B cell (primary cell): ENCODE results near the gene PRRC1. TPM values are rescaled to one million over a fixed set of nuclear protein-coding genes. Genes with fewer than 3 reads are reported as not detected.

Experiments used
- ATAC-seq: fragments of 200-7000 bp; cut with Tn5 transposase; one replicate; pipeline ENCODE4 v1.10.0; 2021; ENCODE audit warnings: low read depth, mild to moderate bottlenecking, moderate number of reproducible peaks, moderate library complexity
- CTCF ChIA-PET: fragments of 350-600 bp; sonication (Branson Sonifier 250); formaldehyde crosslinking; loops from one replicate; lab custom pipeline; 2021; ENCODE audit warnings: antibody characterized with exemption, inconsistent platforms; lab: Charles Lee
- POLR2A ChIA-PET: fragments of 350-600 bp; sonication (Branson Sonifier 250); formaldehyde crosslinking; loops from one replicate; lab custom pipeline; 2021; ENCODE audit warnings: antibody characterized with exemption; lab: Charles Lee
- DNase-seq: peaks from one replicate; pipeline ENCODE4 v3.0.0; 2013
- H2AFZ ChIP-seq: 2 replicates; pipeline ENCODE4 v1.6.1; 2012; ENCODE audit warnings: mild to moderate bottlenecking, low read depth, low read length; ENCODE audit not compliant: insufficient read depth, poor library complexity, severe bottlenecking
- H3K27ac ChIP-seq, 2 donors: 1 replicate in 1 of 2; 2 replicates in 1 of 2; pipeline ENCODE4 v1.5.1; 2012 to 2013; ENCODE audit warnings: low read length in 2 of 2, mild to moderate bottlenecking in 2 of 2, moderate library complexity in 1 of 2
- H3K27me3 ChIP-seq, 4 experiments: fragments of 200-600 bp in 1 of 4; sonication (generic) in 1 of 4; replicated peaks in 1 of 4; 1 replicate in 2 of 4; 2 replicates in 2 of 4; pipeline versions ENCODE4 v1.6.1 to v1.7.0; 2013 to 2016; ENCODE audit warnings: low read length in 3 of 4, mild to moderate bottlenecking in 2 of 4, mixed read lengths in 1 of 4, moderate library complexity in 1 of 4; ENCODE audit not compliant: insufficient read depth in 4 of 4, control insufficient read depth in 3 of 4; ENCODE audit errors: control extremely low read depth in 1 of 4
- H3K36me3 ChIP-seq, 2 experiments: replicated peaks in 1 of 2; 1 replicate in 1 of 2; 2 replicates in 1 of 2; pipeline versions ENCODE4 v1.6.1 to v1.7.1; 2013; ENCODE audit warnings: low read length in 1 of 2; ENCODE audit not compliant: insufficient read depth in 2 of 2, control insufficient read depth in 1 of 2; ENCODE audit errors: control extremely low read depth in 1 of 2, extremely low read depth in 1 of 2
- H3K4me1 ChIP-seq, 2 donors: fragments of 200-600 bp in 1 of 2; sonication (generic) in 1 of 2; 1 replicate in 1 of 2; 2 replicates in 1 of 2; pipeline versions ENCODE4 v1.5.1 to v1.6.1; 2013 to 2017; ENCODE audit warnings: low read length in 2 of 2; ENCODE audit not compliant: control insufficient read depth in 2 of 2, insufficient read depth in 2 of 2
- H3K4me2 ChIP-seq: replicated peaks from 2 replicates; pipeline ENCODE3; 2012; ENCODE audit warnings: mild to moderate bottlenecking, low read depth, low read length; ENCODE audit not compliant: poor library complexity, severe bottlenecking
- H3K4me3 ChIP-seq, 5 experiments: fragments of 200-600 bp in 1 of 5; sonication (generic) in 1 of 5; 1 replicate in 3 of 5; 2 replicates in 2 of 5; pipeline versions ENCODE4 v1.5.1 to v1.7.0; 2011 to 2016; ENCODE audit warnings: low read length in 4 of 5, mild to moderate bottlenecking in 4 of 5, low read depth in 2 of 5, control low read depth in 1 of 5, moderate library complexity in 1 of 5; ENCODE audit not compliant: insufficient read depth in 1 of 5; ENCODE audit errors: control extremely low read depth in 1 of 5, extremely low read depth in 1 of 5
- H3K79me2 ChIP-seq: fragments of 200-600 bp; sonication (generic); one replicate; pipeline ENCODE4 v1.6.0; 2016; ENCODE audit warnings: low read length; ENCODE audit not compliant: control insufficient read depth, insufficient read depth
- H3K9ac ChIP-seq: fragments of 200-600 bp; sonication (generic); 2 replicates; pipeline ENCODE4 v1.6.1; 2017; ENCODE audit warnings: mild to moderate bottlenecking, low read length, moderate library complexity
- H3K9me3 ChIP-seq, 3 donors: one replicate each; pipeline versions ENCODE4 v1.6.1 to v1.7.1; 2013; ENCODE audit warnings: low read length in 2 of 3; ENCODE audit not compliant: control insufficient read depth in 2 of 3, insufficient read depth in 1 of 3; ENCODE audit errors: control extremely low read depth in 1 of 3
- H4K20me1 ChIP-seq: 2 replicates; pipeline ENCODE4 v1.6.0; 2012; ENCODE audit warnings: mild to moderate bottlenecking, low read length; ENCODE audit not compliant: insufficient read depth, control insufficient read depth, poor library complexity, severe bottlenecking
- H3K27ac Mint-ChIP-seq: one replicate; pipeline ENCODE4 v1.8.0; 2021; ENCODE audit warnings: mixed read lengths
- H3K27me3 Mint-ChIP-seq: one replicate; pipeline ENCODE4 v1.8.0; 2021; ENCODE audit warnings: mixed read lengths
- H3K4me1 Mint-ChIP-seq: one replicate; pipeline ENCODE4 v1.8.0; 2021; ENCODE audit warnings: mixed read lengths
- H3K4me3 Mint-ChIP-seq: one replicate; pipeline ENCODE4 v1.8.0; 2021; ENCODE audit warnings: mixed read lengths
- H3K9me3 Mint-ChIP-seq: one replicate; pipeline ENCODE4 v1.8.0; 2022; ENCODE audit warnings: mixed read lengths; ENCODE audit not compliant: insufficient read depth
- CTCF ChIP-seq: fragments of 200-600 bp; IDR thresholded peaks from one replicate; pipeline ENCODE4 v1.8.0; 2022; ENCODE audit warnings: antibody characterized with exemption, mild to moderate bottlenecking
- EZH2 ChIP-seq: IDR thresholded peaks from 2 replicates; pipeline ENCODE4 v1.6.1; 2012; ENCODE audit warnings: borderline replicate concordance, low read depth, mild to moderate bottlenecking, moderate library complexity, low read length; ENCODE audit not compliant: insufficient read depth, poor library complexity, severe bottlenecking
- WGBS: methylation state at CpG from one replicate; pipeline ENCODE4 v1.1.5; 2013; ENCODE audit warnings: missing lambda C conversion rate; ENCODE audit not compliant: insufficient coverage; 5-methylcytosine and 5-hydroxymethylcytosine counted together
- intact Hi-C: fragments of 100-400 bp; cut with micrococcal nuclease; formaldehyde crosslinking; loops from one replicate; pipeline ENCODE4 v1.10.0; 2022
- polyA plus RNA-seq: library from polyadenylated mRNA; depleted of rRNA; stranded (reverse); fragments of >200 nt; gene quantifications from 2 replicates; pipeline ENCODE4 v1.2.3, GENCODE V29; 2012
- total RNA-seq, 2 donors: library from RNA; stranded (reverse); fragments of 120-200 nt in 1 of 2; gene quantifications; 1 replicate in 1 of 2; 2 replicates in 1 of 2; pipeline versions ENCODE4 v1.2.3 to v1.2.4, GENCODE V29; 2013 to 2022

PRRC1 gene
- total and polyA plus RNA-seq, 2 donors (not counting 1 experiment from before 2014, with no cell fraction given) = 9.7 to 35.5 TPM

DNA sequence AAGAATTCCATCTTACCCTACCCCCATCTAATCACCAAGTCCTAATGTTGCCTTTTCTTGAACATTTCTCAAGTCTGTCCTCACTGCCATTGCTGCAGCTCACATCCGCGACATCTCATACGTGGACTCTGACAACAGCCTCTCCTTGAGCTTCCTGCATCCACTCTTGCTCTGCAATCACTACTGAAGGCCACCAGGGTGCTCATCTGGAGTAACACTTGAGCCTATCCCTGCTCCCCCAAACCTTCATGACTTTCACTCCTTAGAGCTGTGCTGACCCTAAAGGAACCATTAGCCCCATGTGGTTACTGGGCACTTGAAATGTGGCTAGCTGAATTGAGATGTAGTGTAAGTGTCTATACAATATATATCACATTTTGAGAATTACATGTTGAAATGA, 85.0 kb downstream of the PRRC1 start:
- Mint-ChIP-seq H3K27me3 (no peaks in the 10 kb centered on the region), H3K9me3 (no peaks in the 10 kb centered on the region), H3K27ac (no peak overlapping the region), H3K4me3 (no peak overlapping the region), H3K4me1 (no peaks in the 10 kb centered on the region)
- POLR2A ChIA-PET = no interaction called here
- Histone ChIP-seq H3K9ac (no peak overlapping the region), H3K27me3 (peaks cover 0 to 4% (median 0%) of the 10 kb centered on the region in 4 experiments), H3K4me2 (no peak overlapping the region), H3K9me3 (no peaks in the 10 kb centered on the region), H3K27ac (no peak overlapping the region), H3K36me3 (no peaks in the 10 kb centered on the region), H2AFZ (no peak overlapping the region), H3K4me1 (no peaks in the 10 kb centered on the region), H3K4me3 (no peak overlapping the region), H3K79me2 (no peaks in the 10 kb centered on the region), H4K20me1 (no peaks in the 10 kb centered on the region)
- DNase-seq = no peak
- CTCF ChIA-PET = no interaction called here
- intact Hi-C loops = no loop called here
- WGBS = 97% methylated on average over 3 of the region's 3 CpGs
- TF ChIP-seq EZH2 = no peak
- TF ChIP-seq CTCF = no peak
- ATAC-seq = no peak

- Mint-ChIP-seq H3K27me3 (no peaks in the 10 kb centered on the region), H3K27ac (no peak overlapping the region), H3K4me1 (no peaks in the 10 kb centered on the region), H3K4me3 (no peak overlapping the region), H3K9me3 (no peaks in the 10 kb centered on the region)
- H3K27ac ChIP-seq = no peak overlapping the region
- peaks cover 0 to 4% (median 0%) of the 10 kb centered on the region in 4 experiments for H3K27me3 ChIP-seq
- H3K4me2 ChIP-seq = no peak overlapping the region
- no peak overlapping the region for H2AFZ ChIP-seq
- TF ChIP-seq CTCF (no peak), EZH2 (no peak)
- H4K20me1 ChIP-seq = no peaks in the 10 kb centered on the region
- H3K4me3 ChIP-seq = no peak overlapping the region
- no CpG with 5 or more reads among the region's 8 CpGs for WGBS
- no peaks in the 10 kb centered on the region for H3K79me2 ChIP-seq
- ATAC-seq = no peak
- no peak for DNase-seq
- no peaks in the 10 kb centered on the region for H3K4me1 ChIP-seq
- intact Hi-C loops = no loop called here
- CTCF ChIA-PET = no interaction called here
- POLR2A ChIA-PET = no interaction called here
- H3K36me3 ChIP-seq = no peaks in the 10 kb centered on the region
- H3K9ac ChIP-seq = no peak overlapping the region
- H3K9me3 ChIP-seq = no peaks in the 10 kb centered on the region
These were observed 85.7 kb downstream of the PRRC1 start for GRCh38 chr5:127602896-127603844.
